Heart right ventricle (tissue), 16 donors: Measurements from ENCODE around the gene NACC1. TPM values are rescaled to one million over a fixed set of nuclear protein-coding genes. Genes with fewer than 3 reads are reported as not detected.

Source experiments
- ATAC-seq, 8 donors: fragments of 200-7000 bp; cut with Tn5 transposase; one replicate each; pipeline ENCODE4 v1.9.1; 2020; ENCODE audit warnings: mild to moderate bottlenecking in 8 of 8, moderate library complexity in 8 of 8, moderate number of reproducible peaks in 1 of 8
- DNase-seq, 2 donors: peaks; one replicate each; pipeline ENCODE4 v3.0.0-alpha.2; 2020
- H3K27ac ChIP-seq, 10 donors: fragments of 200-600 bp; sonication (generic) in 2 of 10; one replicate each; pipeline versions ENCODE4 v1.5.0 to v1.8.0; 2020 to 2022; ENCODE audit warnings: mild to moderate bottlenecking in 3 of 10
- H3K27me3 ChIP-seq, 7 donors: fragments of 200-600 bp; one replicate each; pipeline ENCODE4 v1.8.0; 2021 to 2022; ENCODE audit warnings: mild to moderate bottlenecking in 2 of 7
- H3K36me3 ChIP-seq, 9 donors: fragments of 200-600 bp; sonication (generic) in 1 of 9; one replicate each; pipeline versions ENCODE4 v1.5.0 to v1.8.0; 2020 to 2022; ENCODE audit warnings: mild to moderate bottlenecking in 2 of 9
- H3K4me1 ChIP-seq, 9 donors: fragments of 200-600 bp; sonication (generic) in 1 of 9; one replicate each; pipeline versions ENCODE4 v1.5.0 to v1.8.0; 2020 to 2022; ENCODE audit warnings: mild to moderate bottlenecking in 4 of 9
- H3K4me3 ChIP-seq, 10 donors: fragments of 200-600 bp; sonication (generic) in 2 of 10; one replicate each; pipeline versions ENCODE4 v1.5.0 to v1.8.0; 2020 to 2022; ENCODE audit warnings: mild to moderate bottlenecking in 7 of 10, moderate library complexity in 2 of 10
- H3K9me3 ChIP-seq, 11 donors: fragments of 200-600 bp in 10 of 11; sonication (generic) in 2 of 11; one replicate each; pipeline versions ENCODE4 v1.5.0 to v1.8.0; 2013 to 2022; ENCODE audit warnings: mild to moderate bottlenecking in 2 of 11, control low read depth in 1 of 11, moderate library complexity in 1 of 11
- WGBS, 2 donors: extraction: QIAGEN DNeasy Blood & Tissue Kit; methylation state at CpG; one replicate each; pipeline ENCODE4 v1.1.7; 2013; ENCODE audit warnings: inconsistent platforms in 1 of 2; 5-methylcytosine and 5-hydroxymethylcytosine counted together
- intact Hi-C, 10 donors: fragments of 100-400 bp; cut with DNase I; formaldehyde crosslinking; loops; one replicate each; pipeline versions ENCODE4 v1.11.1 to v1.14.2; 2022
- polyA plus RNA-seq, 2 donors: library from polyadenylated mRNA; stranded (reverse); fragments of 200-250 nt; gene quantifications; one replicate each; pipeline ENCODE4 v1.2.3, GENCODE V29; 2013
- total RNA-seq, 10 donors: library from RNA; stranded (reverse); fragmentation: NEBNext Ultra II Directional in 3 of 10; extraction: Animal tissue kit (Norgen Biotek cat#: 25700) in 3 of 10; gene quantifications; one replicate each; pipeline versions ENCODE4 v1.2.1 to v1.2.4, GENCODE V29; 2021 to 2023
- TF ChIP-seq, protein P1 (sequence below), 9 donors: fragments of 200-600 bp; sonication (generic) in 2 of 9; IDR thresholded peaks; one replicate each; pipeline versions ENCODE4 v1.5.0 to v1.8.0; 2021 to 2022; ENCODE audit warnings: antibody characterized with exemption in 9 of 9, mild to moderate bottlenecking in 5 of 9, moderate library complexity in 1 of 9
- donor health status: Arrhythmogenic right ventricular cardiomyopathy.
- donor health status: ischemic (EF 13 %, LVEDD 7.1; RV severe dilation, severe dysfunction).
- donor health status: healthy with polysubstance abuse.
- donor health status: DM: no; HTN: yes; CAD: no.
- donor health status: DM: no; HTN: no; CAD: no.
- donor health status: ischemic (EF 25% LVEDD 6.9; RV normal size, moderate dysfunction).
- donor health status: ischemic (EF 25% LVEDD 5.7; RV mildly dilated, moderate dysfunction).
- donor health status: healthy.
- donor health status: DM: yes; HTN: yes; CAD: no.
- donor health status: Ischemic cardiomyopathy.
- donor health status: ischemic (EF 35%, LVEDD 5.7; RV mildly dilated, moderate dysfunction).
- donor health status: nonischemic (EF 11% LVEDD 7.7; RV severe dilation, severe dysfunction).
- donor health status: DM: yes; HTN: yes; CAD: no.
- donor health status: PGD.
- donor health status: ischemic (EF 29% LVEDD 5.4; RV normal size, mild dysfunction).
- donor health status: nonischemic (EF 23%, LVEDD 6.1; RV moderate dilation, normal function).

Gene NACC1
- total and polyA plus RNA-seq, 12 donors: 23.9 to 58.0 (median 33.0) TPM

DNA sequence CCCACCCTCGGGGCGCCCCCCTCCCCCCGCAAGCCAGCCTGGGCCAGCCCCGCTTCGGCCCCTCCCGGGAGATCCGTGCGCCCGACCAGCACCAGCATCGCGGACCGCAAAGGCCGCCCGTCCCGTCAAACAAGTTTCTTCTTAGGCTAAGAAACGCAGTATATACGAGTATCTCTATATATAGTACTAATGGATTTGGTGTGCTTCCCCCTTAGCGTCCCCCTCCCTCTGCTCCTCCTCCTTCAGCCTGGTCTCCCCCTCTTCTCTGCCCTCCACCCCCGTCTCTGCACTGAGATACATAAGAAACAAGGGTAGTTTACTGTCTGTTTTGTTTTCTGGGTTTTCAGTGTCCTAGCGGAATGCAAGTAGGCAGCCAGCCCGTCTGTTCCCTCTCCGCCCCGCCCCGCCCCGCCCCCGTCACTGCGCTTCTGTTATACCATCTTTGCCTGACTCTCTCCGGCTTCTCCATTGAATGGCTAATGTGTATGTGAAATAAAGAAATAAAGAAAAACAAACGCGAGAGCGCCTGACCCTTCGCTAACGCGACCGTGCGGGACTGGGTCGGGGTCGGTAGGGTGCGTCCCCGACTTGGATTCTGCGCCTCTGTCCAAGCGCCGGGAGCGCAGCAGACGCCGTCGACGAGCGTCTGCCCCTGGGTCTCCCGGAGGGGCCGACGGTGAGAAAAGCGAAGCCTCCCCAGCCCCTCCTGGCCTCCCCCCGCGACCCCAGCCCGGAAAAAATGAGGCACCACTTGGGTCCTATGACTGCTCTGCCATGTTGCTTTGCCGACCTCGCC is 19.6 kb upstream of the NACC1 start:
- 8 to 15% methylated on average over 53 to 58 of the region's 58 CpGs for WGBS, 2 donors
- Histone ChIP-seq H3K9me3 (no peaks in the 10 kb centered on the region), H3K4me3 (peak overlapping the region; percentile 21 to 65 (median 47)), H3K27ac (peak overlapping the region; percentile 83 to 96 (median 94)), H3K36me3 (peaks cover 0 to 27% (median 0%) of the 10 kb centered on the region in 9 donors), H3K4me1 (peaks cover 35 to 97% (median 93%) of the 10 kb centered on the region in 9 donors), H3K27me3 (no peaks in the 10 kb centered on the region)
- ATAC-seq (peak in 4 of 8 donors; percentile 0 to 5 (median 2)), DNase-seq (peak in 1 of 2 donors; percentile 36)
- intact Hi-C loops: loop anchor here in 1 of 10 donors (2.0 kb wide), 1 partner anchor 124 kb away; no protein-coding TSS in a partner anchor
- TF ChIP-seq, protein P1, sequence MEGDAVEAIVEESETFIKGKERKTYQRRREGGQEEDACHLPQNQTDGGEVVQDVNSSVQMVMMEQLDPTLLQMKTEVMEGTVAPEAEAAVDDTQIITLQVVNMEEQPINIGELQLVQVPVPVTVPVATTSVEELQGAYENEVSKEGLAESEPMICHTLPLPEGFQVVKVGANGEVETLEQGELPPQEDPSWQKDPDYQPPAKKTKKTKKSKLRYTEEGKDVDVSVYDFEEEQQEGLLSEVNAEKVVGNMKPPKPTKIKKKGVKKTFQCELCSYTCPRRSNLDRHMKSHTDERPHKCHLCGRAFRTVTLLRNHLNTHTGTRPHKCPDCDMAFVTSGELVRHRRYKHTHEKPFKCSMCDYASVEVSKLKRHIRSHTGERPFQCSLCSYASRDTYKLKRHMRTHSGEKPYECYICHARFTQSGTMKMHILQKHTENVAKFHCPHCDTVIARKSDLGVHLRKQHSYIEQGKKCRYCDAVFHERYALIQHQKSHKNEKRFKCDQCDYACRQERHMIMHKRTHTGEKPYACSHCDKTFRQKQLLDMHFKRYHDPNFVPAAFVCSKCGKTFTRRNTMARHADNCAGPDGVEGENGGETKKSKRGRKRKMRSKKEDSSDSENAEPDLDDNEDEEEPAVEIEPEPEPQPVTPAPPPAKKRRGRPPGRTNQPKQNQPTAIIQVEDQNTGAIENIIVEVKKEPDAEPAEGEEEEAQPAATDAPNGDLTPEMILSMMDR (IDR thresholded peaks at IDR 0.05): no peak

- TF ChIP-seq, protein P1 (IDR thresholded peaks at IDR 0.05): peak in 1 of 9 donors; percentile 9
- ATAC-seq (peak in 6 of 8 donors; percentile 4 to 41 (median 26)), DNase-seq (peak; percentile 81 to 82)
- H3K4me1 ChIP-seq: peaks cover 30 to 97% (median 91%) of the 10 kb centered on the region in 9 donors
- 25 to 32% methylated on average over 77 of the region's 77 CpGs for WGBS, 2 donors
- no peaks in the 10 kb centered on the region for H3K9me3 ChIP-seq
- H3K4me3 ChIP-seq: peak overlapping the region; percentile 21 to 65 (median 47)
- no peaks in the 10 kb centered on the region for H3K27me3 ChIP-seq
- H3K36me3 ChIP-seq: peaks cover 0 to 27% (median 0%) of the 10 kb centered on the region in 9 donors
- intact Hi-C loops: loop anchor here in 1 of 10 donors (2.0 kb wide), 1 partner anchor 125 kb away; no protein-coding TSS in a partner anchor
- H3K27ac ChIP-seq: peak overlapping the region; percentile 83 to 96 (median 94)
These were observed 18.7 kb upstream of the NACC1 start for GRCh38 chr19:13099073-13099999.

GRCh38 chr19:13100031-13100588 is 18.0 kb upstream of the NACC1 start:
- no peaks in the 10 kb centered on the region for H3K9me3 ChIP-seq
- H3K36me3 ChIP-seq: peaks cover 0 to 24% (median 0%) of the 10 kb centered on the region in 9 donors
- peak overlapping the region; percentile 83 to 96 (median 94) for H3K27ac ChIP-seq
- intact Hi-C loops: loop anchor here in 5 of 10 donors (5.0 kb wide), 2 partner anchors 38 to 52 kb away; partner anchors contain the start of genes IER2 (in 4 of the 5) and STX10 (in 4 of the 5)
- H3K4me3 ChIP-seq: peak overlapping the region in 8 of 10 donors; percentile 27 to 65 (median 53)
- ATAC-seq: no peak
- H3K4me1 ChIP-seq: peaks cover 24 to 97% (median 88%) of the 10 kb centered on the region in 9 donors
- DNase-seq: no peak
- TF ChIP-seq, protein P1 (IDR thresholded peaks at IDR 0.05): no peak
- no peaks in the 10 kb centered on the region for H3K27me3 ChIP-seq
- 84 to 90% methylated on average over 12 of the region's 12 CpGs for WGBS, 2 donors
